Skeletal muscle tissue (tissue), 4 donors: Measurements from ENCODE around the gene KRTAP10-4. TPM values are rescaled to one million over a fixed set of nuclear protein-coding genes. Genes with fewer than 3 reads are reported as not detected.
"Not testable (repeated sequence)": the region's sequence is repeated elsewhere in the genome, so short reads cannot be mapped to it uniquely, and the experiment has no call there.

ENCODE experiments used
- H3K27ac ChIP-seq: one replicate; pipeline ENCODE4 v1.7.0; 2013; ENCODE audit warnings: mild to moderate bottlenecking, low read depth, low read length, inconsistent platforms
- H3K27me3 ChIP-seq, 3 donors: one replicate each; pipeline ENCODE4 v1.7.0; 2013; ENCODE audit warnings: low read length in 3 of 3; ENCODE audit not compliant: control insufficient read depth in 3 of 3, insufficient read depth in 3 of 3
- H3K36me3 ChIP-seq, 3 donors: one replicate each; pipeline ENCODE4 v1.7.0; 2013; ENCODE audit warnings: low read length in 3 of 3; ENCODE audit not compliant: control insufficient read depth in 3 of 3, insufficient read depth in 3 of 3
- H3K4me1 ChIP-seq, 3 donors: one replicate each; pipeline ENCODE4 v1.7.0; 2013; ENCODE audit warnings: low read length in 3 of 3, mild to moderate bottlenecking in 3 of 3; ENCODE audit not compliant: control insufficient read depth in 3 of 3, insufficient read depth in 3 of 3
- H3K4me3 ChIP-seq, 3 donors: one replicate each; pipeline ENCODE4 v1.7.0; 2013; ENCODE audit warnings: low read length in 3 of 3
- H3K9ac ChIP-seq, 3 donors: one replicate each; pipeline ENCODE4 v1.7.0; 2013; ENCODE audit warnings: low read length in 3 of 3, mild to moderate bottlenecking in 3 of 3, moderate library complexity in 2 of 3, low read depth in 1 of 3
- H3K9me3 ChIP-seq, 3 donors: one replicate each; pipeline ENCODE4 v1.7.0; 2013; ENCODE audit warnings: low read length in 3 of 3; ENCODE audit not compliant: control insufficient read depth in 3 of 3
- total RNA-seq: library from RNA; depleted of rRNA; stranded (reverse); fragments of >200 nt; gene quantifications from one replicate; pipeline ENCODE4 v1.2.3, GENCODE V29; 2014
- donor health status: Osteomylitis.

KRTAP10-4 gene
- total RNA-seq, 1 donor from 2014 or later, result not detected

DNA sequence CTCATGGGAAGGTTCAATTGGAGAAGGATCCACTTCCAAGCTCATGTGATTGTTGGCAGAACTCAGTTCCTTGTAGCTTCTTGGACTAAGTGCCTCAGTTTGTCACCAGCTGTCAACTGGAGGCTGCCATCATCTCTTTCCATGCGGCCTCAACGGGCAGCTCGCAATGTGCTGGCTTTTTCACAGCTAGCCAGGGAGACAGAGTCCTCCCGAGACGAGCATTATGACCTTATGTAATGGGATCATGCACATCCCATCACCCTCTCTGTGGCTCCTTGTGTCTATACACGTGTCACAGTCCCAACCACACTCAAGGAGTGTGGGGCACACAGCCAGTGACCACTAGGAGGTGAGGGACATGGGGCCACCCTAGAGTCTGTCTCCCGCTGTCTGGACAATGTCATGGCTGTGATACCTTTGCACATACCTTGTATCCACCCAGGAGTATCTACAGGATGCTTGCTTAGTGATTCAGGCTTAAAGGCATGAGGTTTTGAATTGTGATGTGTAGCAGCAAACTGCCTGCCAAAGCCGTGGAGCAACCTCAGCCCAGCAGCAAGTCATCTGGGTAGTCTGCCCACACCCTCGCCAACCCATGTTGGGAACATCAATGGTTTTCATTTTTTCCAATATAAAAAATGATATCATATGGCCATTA, 22.7 kb downstream of the KRTAP10-4 start:
- Histone ChIP-seq H3K27me3 (peaks cover 38 to 66% (median 51%) of the 10 kb centered on the region in 3 donors), H3K9me3 (no peaks in the 10 kb centered on the region), H3K27ac (no peak overlapping the region), H3K4me3 (no peak overlapping the region), H3K9ac (no peak overlapping the region), H3K4me1 (peaks cover 3 to 14% (median 6%) of the 10 kb centered on the region in 3 donors), H3K36me3 (no peaks in the 10 kb centered on the region)

DNA sequence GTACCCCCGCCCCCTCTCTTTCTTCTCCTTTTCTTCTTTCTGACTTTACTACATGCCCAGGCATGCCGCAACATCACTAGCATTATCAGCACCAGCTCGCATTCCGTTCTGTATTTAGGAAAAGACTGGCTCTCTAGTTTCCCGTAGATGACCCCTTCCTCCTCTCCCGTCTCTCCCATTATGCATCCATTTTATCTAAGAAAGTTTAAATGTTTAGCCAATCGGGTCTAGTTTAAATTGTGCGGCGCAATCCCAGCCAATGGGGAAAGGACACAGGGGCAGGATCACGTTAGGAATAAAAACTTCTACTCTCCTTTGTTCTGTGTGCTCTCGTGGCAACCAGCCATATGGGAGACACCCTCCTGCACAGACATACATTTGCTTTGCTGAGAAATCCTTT, 24.5 kb downstream of the KRTAP10-4 start:
- Histone ChIP-seq H3K9ac (no peak overlapping the region), H3K27ac (no peak overlapping the region), H3K4me3 (no peak overlapping the region), H3K9me3 (no peaks in the 10 kb centered on the region), H3K4me1 (peaks cover 3 to 6% (median 3%) of the 10 kb centered on the region in 3 donors), H3K27me3 (peaks cover 46 to 70% (median 54%) of the 10 kb centered on the region in 3 donors), H3K36me3 (no peaks in the 10 kb centered on the region)

DNA sequence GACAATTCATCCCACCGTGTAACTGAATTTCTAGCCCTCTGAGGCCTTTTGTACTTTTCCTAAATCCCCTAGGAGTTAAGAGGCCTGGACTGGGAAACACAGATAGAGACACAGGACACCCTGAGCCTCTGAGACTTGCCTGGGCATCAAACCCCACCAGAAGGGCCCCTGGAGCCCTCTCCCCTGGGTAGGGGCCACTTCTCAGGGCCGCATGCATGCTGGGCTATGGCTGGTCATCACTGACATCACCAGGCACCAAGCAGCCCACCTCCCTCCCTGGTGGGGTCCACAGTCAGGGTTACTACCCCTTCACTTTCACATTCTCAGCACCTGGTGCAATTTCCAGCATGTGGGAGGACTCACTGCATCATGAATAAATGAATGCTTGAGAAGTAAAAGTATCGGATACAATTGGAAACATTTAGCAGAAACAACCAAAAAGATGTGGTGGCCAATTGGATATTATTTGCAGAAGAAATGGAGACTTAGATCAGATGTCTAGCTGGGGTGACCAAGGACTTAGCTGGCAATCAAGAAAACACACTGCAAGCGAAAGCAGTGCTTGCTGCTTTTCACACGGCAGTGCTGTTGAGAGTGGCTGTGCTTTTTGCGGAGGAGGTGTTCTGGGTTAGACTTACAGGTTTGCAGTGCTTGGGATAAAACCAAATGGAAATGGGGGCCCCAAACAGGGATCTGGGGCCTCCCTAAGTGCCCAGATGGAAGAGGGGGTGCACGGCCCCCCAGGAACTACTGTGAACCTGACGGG, 25.9 kb downstream of the KRTAP10-4 start:
- no peak overlapping the region for H3K4me3 ChIP-seq
- peaks cover 0 to 5% (median 0%) of the 10 kb centered on the region in 3 donors for H3K9me3 ChIP-seq
- H3K27ac ChIP-seq, result no peak overlapping the region
- H3K9ac ChIP-seq, result no peak overlapping the region
- H3K36me3 ChIP-seq, result no peaks in the 10 kb centered on the region
- peaks cover 43 to 68% (median 53%) of the 10 kb centered on the region in 3 donors for H3K27me3 ChIP-seq
- no peaks in the 10 kb centered on the region for H3K4me1 ChIP-seq

DNA sequence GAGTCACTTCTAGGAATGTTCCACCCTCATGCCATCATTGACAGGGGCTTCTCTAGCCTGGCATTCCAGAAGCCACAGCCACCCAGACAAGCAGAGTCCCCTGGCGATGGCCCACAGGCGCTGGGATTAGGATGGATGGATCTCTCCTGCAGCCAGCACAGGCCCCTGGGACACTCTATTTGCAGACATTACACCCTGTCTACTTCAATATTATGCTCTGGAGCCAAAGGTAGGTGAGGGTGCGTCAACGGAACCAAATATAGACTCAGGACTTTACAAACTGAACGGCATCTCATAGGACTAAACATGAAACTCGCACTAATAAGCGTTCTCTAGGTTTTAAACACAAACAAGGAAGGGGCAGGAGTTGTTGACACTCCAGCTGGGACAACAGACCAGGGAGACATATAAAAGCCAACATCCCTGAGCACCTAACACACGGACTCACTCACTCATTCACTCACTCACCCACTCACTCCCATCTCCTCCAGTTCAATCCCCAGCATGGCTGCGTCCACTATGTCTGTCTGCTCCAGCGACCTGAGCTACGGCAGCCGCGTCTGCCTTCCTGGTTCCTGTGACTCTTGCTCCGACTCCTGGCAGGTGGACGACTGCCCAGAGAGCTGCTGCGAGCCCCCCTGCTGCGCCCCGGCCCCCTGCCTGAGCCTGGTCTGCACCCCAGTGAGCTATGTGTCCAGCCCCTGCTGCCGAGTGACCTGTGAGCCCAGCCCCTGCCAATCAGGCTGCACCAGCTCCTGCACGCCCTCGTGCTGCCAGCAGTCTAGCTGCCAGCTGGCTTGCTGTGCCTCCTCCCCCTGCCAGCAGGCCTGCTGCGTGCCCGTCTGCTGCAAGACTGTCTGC, 26.8 kb downstream of the KRTAP10-4 start, which contains the start of gene KRTAP10-7:
Gene KRTAP10-7 (plus strand): TSS at position 480 of the 861 bp plus-strand sequence. CDS start 25 bp downstream, at position 505.
- not testable (repeated sequence) for H3K36me3 ChIP-seq, H3K4me1 ChIP-seq, H3K9ac ChIP-seq, H3K9me3 ChIP-seq, H3K27ac ChIP-seq, H3K4me3 ChIP-seq
- H3K27me3 ChIP-seq, result peaks cover 41 to 61% (median 53%) of the 10 kb centered on the region in 3 donors

DNA sequence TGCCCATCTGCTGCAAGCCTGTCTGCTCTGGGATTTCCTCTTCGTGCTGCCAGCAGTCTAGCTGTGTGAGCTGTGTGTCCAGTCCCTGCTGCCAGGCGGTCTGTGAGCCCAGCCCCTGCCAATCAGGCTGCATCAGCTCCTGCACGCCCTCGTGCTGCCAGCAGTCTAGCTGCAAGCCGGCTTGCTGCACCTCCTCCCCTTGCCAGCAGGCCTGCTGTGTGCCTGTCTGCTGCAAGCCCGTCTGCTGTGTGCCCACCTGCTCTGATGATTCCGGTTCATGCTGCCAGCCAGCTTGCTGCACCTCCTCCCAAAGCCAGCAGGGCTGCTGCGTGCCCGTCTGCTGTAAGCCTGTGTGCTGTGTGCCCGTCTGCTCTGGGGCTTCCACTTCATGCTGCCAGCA, 27.6 kb downstream of the KRTAP10-4 start:
- H3K4me1 ChIP-seq, H3K4me3 ChIP-seq, H3K9ac ChIP-seq, H3K9me3 ChIP-seq, H3K27ac ChIP-seq, H3K36me3 ChIP-seq: not testable (repeated sequence)
- peaks cover 41 to 54% (median 50%) of the 10 kb centered on the region in 3 donors for H3K27me3 ChIP-seq

DNA sequence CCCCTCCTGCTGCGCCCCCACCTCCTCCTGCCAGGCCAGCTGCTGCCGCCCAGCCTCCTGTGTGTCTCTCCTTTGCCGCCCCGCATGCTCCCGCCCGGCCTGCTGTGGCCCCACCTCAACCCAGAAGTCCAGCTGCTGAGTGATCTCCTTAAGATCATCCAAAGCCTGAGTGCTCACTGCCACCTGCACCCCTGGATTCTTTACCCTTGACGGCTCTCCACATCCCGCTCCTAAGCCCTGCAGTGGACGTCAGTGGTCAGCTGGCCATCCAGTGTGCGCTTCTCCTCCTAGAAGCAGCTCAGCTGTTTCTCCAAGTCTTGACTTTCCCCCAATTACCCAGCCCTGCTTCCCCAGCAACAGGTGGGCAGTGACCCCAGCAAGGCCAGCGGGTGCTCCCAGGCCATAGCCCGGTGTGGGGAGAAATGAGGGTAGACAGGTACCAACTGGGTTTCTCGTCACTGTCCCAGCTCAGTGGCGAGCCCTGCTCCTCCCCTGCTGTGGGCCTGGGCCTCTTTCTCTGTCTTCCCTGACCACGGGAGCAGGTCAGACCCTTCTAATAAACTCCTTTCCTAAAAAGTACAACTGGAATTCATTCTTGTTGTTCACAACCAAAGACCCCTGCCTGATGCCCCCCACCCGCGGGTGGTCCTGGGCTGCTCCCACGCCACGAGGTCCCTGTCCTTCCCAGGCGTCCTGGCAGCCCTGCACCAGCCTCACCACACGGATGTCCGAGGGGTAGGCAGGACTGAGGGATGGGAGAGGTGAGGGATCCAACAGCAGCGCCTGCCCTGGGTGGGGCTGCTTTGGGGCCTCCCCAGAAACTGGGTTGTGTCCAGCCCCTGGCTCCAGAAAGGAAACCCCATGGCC, 28.3 kb downstream of the KRTAP10-4 start:
- Histone ChIP-seq H3K4me3 (no peak overlapping the region), H3K4me1 (no peaks in the 10 kb centered on the region), H3K9me3 (peaks cover 0 to 5% (median 0%) of the 10 kb centered on the region in 3 donors), H3K36me3 (no peaks in the 10 kb centered on the region), H3K27me3 (peaks cover 41 to 48% (median 47%) of the 10 kb centered on the region in 3 donors), H3K9ac (no peak overlapping the region), H3K27ac (no peak overlapping the region)

DNA sequence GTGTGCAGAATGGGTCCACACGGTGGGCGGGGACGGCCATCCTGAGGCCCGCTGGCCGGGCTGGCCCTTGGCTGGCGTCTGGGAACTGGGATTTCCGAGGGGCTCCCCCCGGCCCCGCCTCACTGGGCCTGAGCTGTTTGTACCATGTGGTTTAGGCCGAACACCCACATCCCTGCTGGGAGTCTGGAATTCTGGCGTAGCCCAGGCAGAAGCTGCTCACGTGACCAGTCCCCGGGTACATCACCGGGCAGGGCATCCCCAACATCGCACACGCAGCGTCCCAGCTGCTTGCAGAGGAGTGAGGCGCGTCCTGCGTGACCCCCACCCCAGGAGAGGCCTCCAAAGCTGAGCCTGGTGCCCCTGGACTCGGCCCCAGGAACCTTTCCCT, 28.9 kb downstream of the KRTAP10-4 start:
- Histone ChIP-seq H3K9ac (no peak overlapping the region), H3K4me1 (no peaks in the 10 kb centered on the region), H3K9me3 (peaks cover 0 to 5% (median 0%) of the 10 kb centered on the region in 3 donors), H3K27me3 (peaks cover 40 to 52% (median 47%) of the 10 kb centered on the region in 3 donors), H3K4me3 (no peak overlapping the region), H3K36me3 (no peaks in the 10 kb centered on the region), H3K27ac (no peak overlapping the region)

DNA sequence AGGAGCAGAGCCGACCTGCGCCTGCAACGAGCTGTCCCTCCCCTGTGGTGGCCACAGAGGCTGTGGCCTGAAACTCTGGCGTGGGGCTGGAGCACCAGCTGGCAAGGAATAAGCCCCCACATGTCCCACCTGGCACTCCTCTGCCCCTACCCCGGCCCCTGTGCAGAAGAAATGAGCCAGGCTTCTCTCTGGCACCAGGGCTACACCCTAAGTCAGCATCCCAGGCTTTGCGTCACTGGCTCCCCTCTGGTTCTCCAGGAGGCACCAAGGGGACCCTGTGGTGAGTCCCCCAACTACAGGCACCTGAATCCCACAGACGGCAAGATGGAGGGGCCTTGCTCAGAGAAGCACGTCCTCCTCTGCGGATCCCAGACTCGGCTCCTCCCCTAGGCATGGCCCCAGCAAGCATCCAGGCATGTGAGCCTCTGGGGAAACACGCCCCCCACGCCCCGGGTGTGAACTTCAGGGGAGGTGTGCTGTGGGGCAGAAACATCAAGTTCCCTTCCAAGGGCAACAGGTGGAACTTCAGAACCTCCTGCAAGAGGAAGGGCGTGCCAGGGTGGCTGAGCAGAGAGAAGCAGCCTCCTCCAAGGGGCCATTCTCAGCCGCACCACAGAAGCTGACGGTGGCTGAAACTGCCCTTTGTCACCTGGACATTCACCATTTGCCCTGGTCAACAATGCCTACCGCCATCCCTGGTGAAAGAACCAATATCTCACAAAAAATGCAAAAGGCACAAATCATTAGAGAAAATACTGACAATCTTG, 29.8 kb downstream of the KRTAP10-4 start:
- H3K4me1 ChIP-seq, result no peaks in the 10 kb centered on the region
- peaks cover 0 to 5% (median 0%) of the 10 kb centered on the region in 3 donors for H3K9me3 ChIP-seq
- no peaks in the 10 kb centered on the region for H3K36me3 ChIP-seq
- H3K9ac ChIP-seq, result no peak overlapping the region
- H3K27me3 ChIP-seq, result peaks cover 35 to 47% (median 47%) of the 10 kb centered on the region in 3 donors
- no peak overlapping the region for H3K27ac ChIP-seq
- H3K4me3 ChIP-seq, result no peak overlapping the region
